ENCODE data around the gene TMEM221.

TMEM221 gene

DNA sequence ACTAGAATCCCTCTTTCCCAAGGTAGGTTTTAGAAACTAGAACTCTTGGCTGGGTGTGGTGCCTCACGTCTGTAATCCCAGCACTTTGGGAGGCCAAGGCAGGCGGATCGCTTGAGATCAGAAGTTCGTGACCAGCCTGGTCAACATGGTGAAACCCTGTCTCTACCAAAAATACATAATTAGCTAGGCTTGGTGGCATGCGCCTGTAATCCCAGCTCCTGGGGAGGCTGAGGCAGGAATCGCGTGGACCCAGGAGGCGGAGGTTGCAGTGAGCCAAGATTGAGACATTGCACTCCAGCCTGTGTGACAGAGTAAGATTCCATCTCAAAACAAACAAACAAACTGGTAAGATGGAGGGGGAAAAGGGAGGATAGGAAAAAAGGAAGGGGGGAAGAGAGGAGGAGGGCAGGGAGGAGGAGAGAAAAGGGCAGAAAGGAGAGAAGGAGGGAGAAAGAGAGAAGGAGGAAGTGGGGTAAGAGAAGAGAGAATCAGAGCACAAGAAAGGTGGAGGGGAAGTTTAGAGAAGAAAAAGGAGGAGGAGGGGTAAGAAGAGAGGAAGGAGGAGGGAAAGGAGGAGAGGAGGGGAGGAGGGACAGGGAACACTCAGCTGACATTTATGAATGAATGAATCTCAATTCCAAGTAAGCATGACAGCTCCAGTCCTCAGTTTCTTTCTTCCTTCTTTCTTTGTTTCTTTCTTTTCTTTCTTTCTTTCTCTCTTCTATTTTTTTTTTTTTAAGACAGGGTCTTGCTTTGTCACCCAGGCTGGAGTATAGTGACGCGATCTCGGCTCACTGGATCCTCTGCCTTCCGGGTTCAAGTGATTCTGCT lies 19.2 kb upstream of the TMEM221 start:
- TF ChIP-seq, protein P1, sequence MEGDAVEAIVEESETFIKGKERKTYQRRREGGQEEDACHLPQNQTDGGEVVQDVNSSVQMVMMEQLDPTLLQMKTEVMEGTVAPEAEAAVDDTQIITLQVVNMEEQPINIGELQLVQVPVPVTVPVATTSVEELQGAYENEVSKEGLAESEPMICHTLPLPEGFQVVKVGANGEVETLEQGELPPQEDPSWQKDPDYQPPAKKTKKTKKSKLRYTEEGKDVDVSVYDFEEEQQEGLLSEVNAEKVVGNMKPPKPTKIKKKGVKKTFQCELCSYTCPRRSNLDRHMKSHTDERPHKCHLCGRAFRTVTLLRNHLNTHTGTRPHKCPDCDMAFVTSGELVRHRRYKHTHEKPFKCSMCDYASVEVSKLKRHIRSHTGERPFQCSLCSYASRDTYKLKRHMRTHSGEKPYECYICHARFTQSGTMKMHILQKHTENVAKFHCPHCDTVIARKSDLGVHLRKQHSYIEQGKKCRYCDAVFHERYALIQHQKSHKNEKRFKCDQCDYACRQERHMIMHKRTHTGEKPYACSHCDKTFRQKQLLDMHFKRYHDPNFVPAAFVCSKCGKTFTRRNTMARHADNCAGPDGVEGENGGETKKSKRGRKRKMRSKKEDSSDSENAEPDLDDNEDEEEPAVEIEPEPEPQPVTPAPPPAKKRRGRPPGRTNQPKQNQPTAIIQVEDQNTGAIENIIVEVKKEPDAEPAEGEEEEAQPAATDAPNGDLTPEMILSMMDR (IDR thresholded peaks at IDR 0.05; ENCODE audit: extremely low read depth, insufficient read depth, missing control alignments): no peak
- in situ Hi-C loops (cut with MboI; ENCODE audit: low pct_unique_long_range_greater_than_20kb, low sequenced_read_pairs, unreplicated experiment): no loop called here
- DNase-seq (ENCODE audit: low spot score): no peak

DNA sequence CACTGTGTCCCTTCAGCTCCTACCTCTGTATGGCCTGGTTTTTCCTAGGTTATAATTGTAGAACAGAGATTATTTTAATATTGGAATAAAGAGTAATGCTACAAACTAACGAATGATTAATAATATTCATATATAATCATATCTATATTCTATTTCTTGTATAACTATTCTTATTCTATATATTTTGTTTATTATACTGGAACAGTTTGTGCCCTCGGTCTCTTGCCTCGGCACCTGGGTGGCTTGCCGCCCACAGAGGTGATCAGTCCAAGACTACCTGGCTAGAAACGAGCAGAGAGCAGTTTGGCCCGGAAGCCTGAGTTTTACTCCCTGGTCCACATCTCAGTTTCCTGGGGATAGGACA lies 18.0 kb upstream of the TMEM221 start:
- in situ Hi-C loops (cut with MboI; ENCODE audit: low pct_unique_long_range_greater_than_20kb, low sequenced_read_pairs, unreplicated experiment): no loop called here
- TF ChIP-seq, protein P1 (IDR thresholded peaks at IDR 0.05; ENCODE audit: extremely low read depth, insufficient read depth, missing control alignments): peak; percentile 6
- no peak for DNase-seq (ENCODE audit: low spot score)

- TF ChIP-seq, protein P1 (IDR thresholded peaks at IDR 0.05; ENCODE audit: extremely low read depth, insufficient read depth, missing control alignments): no peak
- no peak for DNase-seq (ENCODE audit: low spot score)
- in situ Hi-C loops (cut with MboI; ENCODE audit: low pct_unique_long_range_greater_than_20kb, low sequenced_read_pairs, unreplicated experiment): no loop called here
These were observed 12.1 kb upstream of the TMEM221 start, which contains the start of gene NXNL1 for GRCh38 chr19:17460372-17461230. Gene NXNL1, minus strand, starts transcription at chr19:17460926. Its CDS starts 57 bp downstream, at chr19:17460869.

GRCh38 chr19:17458970-17459369 lies 10.5 kb upstream of the TMEM221 start:
- in situ Hi-C loops (cut with MboI; ENCODE audit: low pct_unique_long_range_greater_than_20kb, low sequenced_read_pairs, unreplicated experiment): no loop called here
- TF ChIP-seq, protein P1 (IDR thresholded peaks at IDR 0.05; ENCODE audit: extremely low read depth, insufficient read depth, missing control alignments): no peak
- DNase-seq (ENCODE audit: low spot score): no peak

GRCh38 chr19:17457616-17458015 lies 9.1 kb upstream of the TMEM221 start:
- no peak for DNase-seq (ENCODE audit: low spot score)
- in situ Hi-C loops (cut with MboI; ENCODE audit: low pct_unique_long_range_greater_than_20kb, low sequenced_read_pairs, unreplicated experiment): no loop called here
- TF ChIP-seq, protein P1 (IDR thresholded peaks at IDR 0.05; ENCODE audit: extremely low read depth, insufficient read depth, missing control alignments): no peak

- in situ Hi-C loops (cut with MboI; ENCODE audit: low pct_unique_long_range_greater_than_20kb, low sequenced_read_pairs, unreplicated experiment): no loop called here
These were observed 7.7 kb upstream of the TMEM221 start for GRCh38 chr19:17456127-17456526.

More at GRCh38 chr19:17456127-17456526, 7.7 kb upstream of the TMEM221 start:
- TF ChIP-seq, protein P1 (IDR thresholded peaks at IDR 0.05; ENCODE audit: extremely low read depth, insufficient read depth, missing control alignments): no peak
- no peak for DNase-seq (ENCODE audit: low spot score)

All from GM13977 (cell line).